DOHH2 (cell line): ENCODE data around the gene OPRL1.

Experiments used
- H3F3A ChIP-seq: fragments of 200-600 bp; sonication (generic), shearing (Covaris generic); 2 replicates; pipeline ENCODE4 v1.6.0; 2016; ENCODE audit warnings: antibody characterized with exemption, mild to moderate bottlenecking; ENCODE audit not compliant: control insufficient read depth, insufficient read depth
- H3K27ac ChIP-seq: fragments of 200-600 bp; sonication (generic); 2 replicates; pipeline ENCODE4 v1.5.1; 2014; ENCODE audit warnings: low read depth, mild to moderate bottlenecking, low read length, moderate library complexity
- H3K27me3 ChIP-seq: fragments of 200-600 bp; sonication (generic); 2 replicates; pipeline ENCODE4 v1.6.1; 2014; ENCODE audit warnings: mild to moderate bottlenecking, low read length, mixed read lengths; ENCODE audit not compliant: control insufficient read depth
- H3K36me3 ChIP-seq: fragments of 200-600 bp; sonication (generic); 2 replicates; pipeline ENCODE4 v1.6.1; 2014; ENCODE audit warnings: mild to moderate bottlenecking, low read length, moderate library complexity, mixed read lengths; ENCODE audit not compliant: control insufficient read depth
- H3K4me1 ChIP-seq: fragments of 200-600 bp; sonication (generic); 2 replicates; pipeline ENCODE4 v1.6.1; 2014; ENCODE audit warnings: mild to moderate bottlenecking, low read length, mixed read lengths; ENCODE audit not compliant: control insufficient read depth
- H3K4me2 ChIP-seq: fragments of 200-600 bp; sonication (generic); 2 replicates; pipeline ENCODE4 v1.6.0; 2014; ENCODE audit warnings: mild to moderate bottlenecking, low read length, moderate library complexity
- H3K4me3 ChIP-seq: fragments of 200-600 bp; sonication (generic); 2 replicates; pipeline ENCODE4 v1.5.1; 2014; ENCODE audit warnings: mild to moderate bottlenecking, low read length, mixed read lengths
- H3K79me2 ChIP-seq: fragments of 200-600 bp; sonication (generic); 2 replicates; pipeline ENCODE4 v1.6.1; 2014; ENCODE audit warnings: mild to moderate bottlenecking, low read length, mixed read lengths; ENCODE audit not compliant: control insufficient read depth
- H3K9me2 ChIP-seq: fragments of 200-600 bp; sonication (generic); replicated peaks from 2 replicates; pipeline ENCODE4 v1.6.1; 2014; ENCODE audit warnings: mild to moderate bottlenecking, low read length, mixed read lengths; ENCODE audit not compliant: control insufficient read depth
- H3K9me3 ChIP-seq: fragments of 200-600 bp; sonication (generic); 2 replicates; pipeline ENCODE4 v1.6.1; 2014; ENCODE audit warnings: antibody characterized with exemption, low read length, mixed read lengths; ENCODE audit not compliant: control insufficient read depth, insufficient read depth
- H4K20me1 ChIP-seq: fragments of 200-600 bp; sonication (generic); 2 replicates; pipeline ENCODE4 v1.6.0; 2014; ENCODE audit warnings: low read depth, mild to moderate bottlenecking, antibody characterized with exemption, low read length, moderate library complexity; ENCODE audit not compliant: control insufficient read depth, insufficient read depth
- CTCF ChIP-seq: fragments of 200-600 bp; sonication (generic); IDR thresholded peaks from one replicate; pipeline ENCODE4 v1.5.1; 2014; ENCODE audit warnings: antibody characterized with exemption, mild to moderate bottlenecking, low read depth, low read length; ENCODE audit not compliant: poor library complexity, severe bottlenecking
- EZH2phosphoT487 ChIP-seq: fragments of 200-600 bp; sonication (generic); IDR thresholded peaks from 2 replicates; pipeline ENCODE4 v1.6.1; 2017; ENCODE audit warnings: borderline replicate concordance, mild to moderate bottlenecking, antibody characterized with exemption, low read length, moderate library complexity, mixed read lengths

OPRL1 gene

GRCh38 chr20:64090165-64090564 lies 10.3 kb downstream of the OPRL1 start:
- Histone ChIP-seq H3K27me3 (peaks cover 4% of the 10 kb centered on the region; the same call in 1 of the 2 replicates), H3K4me2 (no peak overlapping the region), H3K9me3 (peaks cover 7% of the 10 kb centered on the region; the same call in 1 of the 2 replicates), H3K27ac (no peak overlapping the region), H3K9me2 (no peaks in the 10 kb centered on the region), H3K4me1 (no peaks in the 10 kb centered on the region), H3K4me3 (no peak overlapping the region), H3K79me2 (no peaks in the 10 kb centered on the region), H3F3A (no peaks in the 10 kb centered on the region), H4K20me1 (no peaks in the 10 kb centered on the region), H3K36me3 (no peaks in the 10 kb centered on the region)
- TF ChIP-seq EZH2phosphoT487 (no peak), CTCF (no peak)

- Histone ChIP-seq H3K27me3 (peaks cover 3% of the 10 kb centered on the region; the same call in 1 of the 2 replicates), H3K9me2 (no peaks in the 10 kb centered on the region), H3F3A (no peaks in the 10 kb centered on the region), H3K36me3 (no peaks in the 10 kb centered on the region), H3K4me2 (no peak overlapping the region), H3K9me3 (peaks cover 9% of the 10 kb centered on the region; the same call in 1 of the 2 replicates), H3K4me1 (no peaks in the 10 kb centered on the region), H3K79me2 (no peaks in the 10 kb centered on the region), H3K4me3 (no peak overlapping the region), H3K27ac (no peak overlapping the region), H4K20me1 (no peaks in the 10 kb centered on the region)
- TF ChIP-seq CTCF (no peak), EZH2phosphoT487 (no peak)
Observed at GRCh38 chr20:64091340-64091739, 11.5 kb downstream of the OPRL1 start.

- no peaks in the 10 kb centered on the region for H3K9me2 ChIP-seq
- no peak overlapping the region for H3K27ac ChIP-seq
- H3F3A ChIP-seq = no peaks in the 10 kb centered on the region
- no peaks in the 10 kb centered on the region for H3K4me1 ChIP-seq
- H3K27me3 ChIP-seq = peaks cover 3% of the 10 kb centered on the region; the same call in 1 of the 2 replicates
- H3K79me2 ChIP-seq = no peaks in the 10 kb centered on the region
- H3K4me3 ChIP-seq = no peak overlapping the region
- no peaks in the 10 kb centered on the region for H3K36me3 ChIP-seq
- no peak overlapping the region for H3K4me2 ChIP-seq
- TF ChIP-seq EZH2phosphoT487 = no peak
- no peak for TF ChIP-seq CTCF
- no peaks in the 10 kb centered on the region for H4K20me1 ChIP-seq
- H3K9me3 ChIP-seq = peaks cover 11% of the 10 kb centered on the region; the same call in 1 of the 2 replicates
Observed at GRCh38 chr20:64091770-64092169, 11.9 kb downstream of the OPRL1 start.
